ENCODE data around the gene PAPPA. TPM values are rescaled to one million over a fixed set of nuclear protein-coding genes. Genes with fewer than 3 reads are reported as not detected.
A peak's percentile ranks its signal among the peaks of the same experiment; 100 is the strongest.

Gene PAPPA
- total and polyA plus RNA-seq, 9 donors = 0.61 to 5.5 (median 2.6) TPM

GRCh38 chr9:116304761-116305160, 151.2 kb downstream of the PAPPA start:
- no peak overlapping the region for H3K4me3 ChIP-seq
- peaks cover 6% of the 10 kb centered on the region for H3K4me1 ChIP-seq (ENCODE audit: insufficient read depth)
- no peaks in the 10 kb centered on the region for H3K36me3 ChIP-seq
- no peaks in the 10 kb centered on the region for H3K9me3 ChIP-seq
- WGBS, 3 donors = 51 to 71% (median 69%) methylated on average over 5 of the region's 5 CpGs
- no peak overlapping the region for H3K27ac ChIP-seq
- H3K27me3 ChIP-seq = no peaks in the 10 kb centered on the region
- no peak for DNase-seq
- TF ChIP-seq EP300 (IDR thresholded peaks at IDR 0.05) (no peak), CTCF (IDR thresholded peaks at IDR 0.05) (no peak), POLR2A (IDR thresholded peaks at IDR 0.05) (no peak)
- intact Hi-C loops (cut with DNase I) = no loop called here

- H3K4me1 ChIP-seq (ENCODE audit: insufficient read depth) = peaks cover 10% of the 10 kb centered on the region
- no peak for DNase-seq
- no peaks in the 10 kb centered on the region for H3K9me3 ChIP-seq
- H3K27ac ChIP-seq = no peak overlapping the region
- intact Hi-C loops (cut with DNase I) = no loop called here
- WGBS, 3 donors = 40 to 51% (median 44%) methylated on average over 4 of the region's 4 CpGs
- H3K36me3 ChIP-seq = no peaks in the 10 kb centered on the region
- no peak overlapping the region for H3K4me3 ChIP-seq
- no peaks in the 10 kb centered on the region for H3K27me3 ChIP-seq
- no peak for TF ChIP-seq EP300 (IDR thresholded peaks at IDR 0.05)
- no peak for TF ChIP-seq POLR2A (IDR thresholded peaks at IDR 0.05)
- no peak for TF ChIP-seq CTCF (IDR thresholded peaks at IDR 0.05)
Observed at GRCh38 chr9:116308076-116308475, 154.5 kb downstream of the PAPPA start.

GRCh38 chr9:116309900-116310611, 156.5 kb downstream of the PAPPA start:
- Histone ChIP-seq H3K4me3 (no peak overlapping the region), H3K4me1 (ENCODE audit: insufficient read depth) (peaks cover 4% of the 10 kb centered on the region), H3K9me3 (no peaks in the 10 kb centered on the region), H3K27me3 (no peaks in the 10 kb centered on the region), H3K36me3 (no peaks in the 10 kb centered on the region), H3K27ac (no peak overlapping the region)
- DNase-seq = no peak
- intact Hi-C loops (cut with DNase I) = loop anchor here in 1 of 4 donors (10.0 kb wide), 1 partner anchor 55 kb away; no protein-coding TSS in a partner anchor
- TF ChIP-seq CTCF (IDR thresholded peaks at IDR 0.05) (no peak), POLR2A (IDR thresholded peaks at IDR 0.05) (no peak), EP300 (IDR thresholded peaks at IDR 0.05) (no peak)
- 34 to 78% (median 61%) methylated on average over 3 of the region's 3 CpGs for WGBS, 3 donors

GRCh38 chr9:116312221-116312620, 158.6 kb downstream of the PAPPA start:
- Histone ChIP-seq H3K9me3 (no peaks in the 10 kb centered on the region), H3K36me3 (no peaks in the 10 kb centered on the region), H3K4me1 (ENCODE audit: insufficient read depth) (peaks cover 4% of the 10 kb centered on the region), H3K4me3 (no peak overlapping the region), H3K27me3 (no peaks in the 10 kb centered on the region), H3K27ac (peak overlapping the region in 1 of 2 donors; percentile 33)
- peak in 1 of 5 donors; percentile 45 for DNase-seq
- TF ChIP-seq CTCF (IDR thresholded peaks at IDR 0.05) = no peak
- no peak for TF ChIP-seq POLR2A (IDR thresholded peaks at IDR 0.05)
- no peak for TF ChIP-seq EP300 (IDR thresholded peaks at IDR 0.05)
- 14 to 32% (median 27%) methylated on average over 2 of the region's 2 CpGs for WGBS, 3 donors
- intact Hi-C loops (cut with DNase I) = loop anchor here in 1 of 4 donors (10.0 kb wide), 1 partner anchor 53 kb away; no protein-coding TSS in a partner anchor
